ENCODE data around the gene PAEP. TPM values are rescaled to one million over a fixed set of nuclear protein-coding genes. Genes with fewer than 3 reads are reported as not detected.
"Not testable (repeated sequence)": the region's sequence is repeated elsewhere in the genome, so short reads cannot be mapped to it uniquely, and the experiment has no call there.

PAEP gene
- total RNA-seq, 2 donors from 2014 or later: not detected

DNA sequence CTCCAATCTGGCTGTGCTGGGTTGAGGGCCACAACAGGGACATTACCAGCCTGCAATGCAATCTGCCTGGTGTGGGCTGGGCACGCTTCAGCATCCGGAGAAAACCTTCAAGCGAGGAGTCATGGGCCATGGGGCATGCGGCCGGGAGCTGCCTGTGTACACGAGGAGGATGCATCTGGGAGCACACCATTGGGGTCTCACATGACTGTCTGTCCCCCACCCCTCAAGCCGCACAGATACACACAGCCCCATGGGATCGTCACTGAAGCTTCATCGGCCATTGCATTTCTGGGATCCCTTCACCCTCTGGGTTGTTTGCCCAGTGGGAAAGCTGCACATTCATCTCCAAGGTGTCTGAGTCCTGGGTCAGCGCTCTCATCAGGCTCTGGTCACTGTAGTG lies 30.5 kb upstream of the PAEP start:
- no peak overlapping the region for H3K27ac ChIP-seq
- DNase-seq (ENCODE audit: low spot score): no peak
- H3K4me3 ChIP-seq: no peak overlapping the region
- TF ChIP-seq CTCF (IDR thresholded peaks at IDR 0.05): no peak
- H3K36me3 ChIP-seq: no peaks in the 10 kb centered on the region
- H3K9me3 ChIP-seq: peaks cover 0 to 5% of the 10 kb centered on the region in 2 donors
- H3K27me3 ChIP-seq: no peaks in the 10 kb centered on the region
- no peaks in the 10 kb centered on the region for H3K4me1 ChIP-seq

DNA sequence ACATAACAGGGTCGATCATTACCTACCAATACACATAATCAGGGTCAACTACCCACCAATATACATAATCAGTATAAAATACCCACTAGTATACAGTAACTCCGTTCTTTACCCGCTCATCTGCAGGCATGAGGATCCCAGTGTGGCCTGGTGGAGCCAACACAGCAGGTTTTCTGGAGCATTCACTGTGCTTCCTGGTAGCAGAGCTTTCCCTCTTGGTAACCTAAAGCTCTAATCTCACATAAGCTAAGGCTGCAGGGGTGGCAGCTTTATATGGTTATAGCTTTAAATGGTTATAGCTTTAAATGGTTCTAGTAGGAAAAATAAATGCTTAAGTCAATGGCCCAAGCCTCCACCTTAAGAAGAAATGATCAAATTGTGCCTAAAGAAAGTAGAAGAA lies 28.4 kb upstream of the PAEP start:
- H3K4me1 ChIP-seq: no peaks in the 10 kb centered on the region
- H3K4me3 ChIP-seq: no peak overlapping the region
- DNase-seq (ENCODE audit: low spot score): no peak
- no peaks in the 10 kb centered on the region for H3K27me3 ChIP-seq
- no peak overlapping the region for H3K27ac ChIP-seq
- no peak for TF ChIP-seq CTCF (IDR thresholded peaks at IDR 0.05)
- peaks cover 0 to 5% of the 10 kb centered on the region in 2 donors for H3K9me3 ChIP-seq
- H3K36me3 ChIP-seq: no peaks in the 10 kb centered on the region

DNA sequence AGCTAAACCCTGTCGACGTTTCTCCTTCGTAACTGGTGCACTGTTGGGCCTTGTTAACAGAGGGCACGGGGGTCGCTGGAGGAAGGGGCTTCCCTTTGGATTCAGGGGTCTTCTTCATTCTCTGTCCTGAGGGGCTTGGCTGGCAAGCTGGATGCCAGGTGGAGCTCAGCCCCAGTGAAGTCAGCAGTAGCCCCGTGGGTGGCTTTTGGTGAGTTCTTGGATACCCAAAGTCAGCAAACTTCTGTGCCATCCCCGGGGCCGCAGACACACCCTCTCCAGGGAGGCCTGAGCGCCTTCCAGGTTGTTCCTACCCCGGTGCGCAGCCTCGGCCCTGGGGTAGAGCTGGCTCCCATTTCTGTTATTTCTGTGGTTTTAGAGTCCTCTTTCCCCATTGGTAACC lies 27.9 kb upstream of the PAEP start:
- H3K4me3 ChIP-seq: no peak overlapping the region
- no peaks in the 10 kb centered on the region for H3K27me3 ChIP-seq
- DNase-seq (ENCODE audit: low spot score): no peak
- H3K4me1 ChIP-seq: no peaks in the 10 kb centered on the region
- H3K27ac ChIP-seq: no peak overlapping the region
- peaks cover 0 to 5% of the 10 kb centered on the region in 2 donors for H3K9me3 ChIP-seq
- no peak for TF ChIP-seq CTCF (IDR thresholded peaks at IDR 0.05)
- H3K36me3 ChIP-seq: no peaks in the 10 kb centered on the region

GRCh38 chr9:135534192-135534711 lies 27.3 kb upstream of the PAEP start:
- not testable (repeated sequence) for H3K36me3 ChIP-seq; H3K27me3 ChIP-seq; H3K4me1 ChIP-seq; DNase-seq (ENCODE audit: low spot score); H3K4me3 ChIP-seq; H3K27ac ChIP-seq; H3K9me3 ChIP-seq

DNA sequence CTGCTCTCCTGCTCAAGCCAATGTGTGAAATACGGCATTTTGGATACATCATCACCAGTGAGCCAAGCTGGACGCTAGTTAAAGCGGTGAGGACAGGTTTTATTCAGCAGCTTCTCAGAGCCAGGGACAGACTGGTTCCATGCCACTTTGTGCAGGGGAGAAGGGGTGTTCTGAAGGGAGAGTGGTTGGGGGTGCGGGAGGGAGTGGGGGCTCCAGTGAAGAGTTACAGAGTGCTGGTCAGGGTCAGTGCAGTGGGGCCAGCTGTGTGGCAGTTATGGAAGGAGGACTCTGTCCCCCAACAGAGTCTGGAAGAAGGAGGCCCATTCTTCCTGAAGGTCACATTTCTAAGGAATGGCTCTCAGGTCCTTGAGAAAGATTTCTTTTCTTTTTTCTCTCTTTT lies 26.7 kb upstream of the PAEP start:
- not testable (repeated sequence) for H3K36me3 ChIP-seq; H3K27ac ChIP-seq; H3K4me3 ChIP-seq; DNase-seq (ENCODE audit: low spot score); H3K4me1 ChIP-seq; H3K9me3 ChIP-seq; H3K27me3 ChIP-seq

DNA sequence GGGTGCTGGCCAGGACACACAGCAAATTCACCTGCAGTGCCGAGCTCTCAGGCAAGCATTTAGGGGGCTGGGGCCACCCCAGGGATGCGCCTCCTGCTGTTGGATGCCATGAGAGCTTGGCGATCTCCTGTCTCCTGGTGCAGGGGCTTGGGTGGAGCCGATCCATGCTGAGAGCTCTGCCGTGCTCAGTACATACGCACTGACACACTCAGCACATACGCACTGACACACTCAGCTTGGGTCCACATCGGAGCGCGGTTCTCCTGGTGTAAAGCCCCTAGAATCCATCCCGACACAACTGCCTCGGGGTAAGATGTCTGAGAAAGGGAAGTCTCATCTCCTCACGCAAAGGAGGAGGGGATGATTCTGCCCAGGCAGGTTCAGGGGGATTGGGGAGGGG lies 25.9 kb upstream of the PAEP start:
- H3K4me1 ChIP-seq; H3K27me3 ChIP-seq; H3K4me3 ChIP-seq; H3K9me3 ChIP-seq; DNase-seq (ENCODE audit: low spot score); H3K27ac ChIP-seq; H3K36me3 ChIP-seq: not testable (repeated sequence)

DNA sequence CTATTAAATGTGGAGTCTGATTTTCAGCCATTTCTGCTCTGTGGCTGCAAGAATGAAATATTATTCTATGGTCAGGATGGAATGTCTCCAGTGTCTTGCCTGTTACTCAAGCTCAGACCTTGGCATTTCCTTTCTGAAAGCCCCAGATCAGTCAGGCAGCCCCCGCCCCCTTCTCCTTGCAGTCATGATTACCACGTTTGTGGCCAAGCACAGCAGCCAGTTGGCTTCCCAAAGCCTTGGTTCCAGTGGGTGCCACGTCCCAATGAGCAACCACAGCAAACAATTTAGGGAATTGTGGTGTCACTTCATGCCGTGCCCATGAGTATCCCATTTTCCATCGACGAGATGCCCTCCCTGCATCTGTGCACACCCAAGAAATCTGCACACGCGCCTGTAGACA lies 25.3 kb upstream of the PAEP start:
- H3K4me3 ChIP-seq: no peak overlapping the region
- TF ChIP-seq CTCF (IDR thresholded peaks at IDR 0.05): no peak
- no peaks in the 10 kb centered on the region for H3K4me1 ChIP-seq
- no peak for DNase-seq (ENCODE audit: low spot score)
- H3K36me3 ChIP-seq: no peaks in the 10 kb centered on the region
- no peaks in the 10 kb centered on the region for H3K9me3 ChIP-seq
- H3K27me3 ChIP-seq: no peaks in the 10 kb centered on the region
- H3K27ac ChIP-seq: no peak overlapping the region

GRCh38 chr9:135543262-135543894 lies 18.2 kb upstream of the PAEP start:
- H3K27me3 ChIP-seq: not testable (repeated sequence)

More at GRCh38 chr9:135543262-135543894, 18.2 kb upstream of the PAEP start:
- H3K4me1 ChIP-seq; H3K9me3 ChIP-seq; H3K27ac ChIP-seq; H3K4me3 ChIP-seq; H3K36me3 ChIP-seq; DNase-seq (ENCODE audit: low spot score): not testable (repeated sequence)
